Hepatic stellate cell (primary cell): ENCODE results near the gene ZNF787.
"Not testable (repeated sequence)": the region's sequence is repeated elsewhere in the genome, so short reads cannot be mapped to it uniquely, and the experiment has no call there.

Source experiments
- DNase-seq: peaks from one replicate; pipeline ENCODE4 v3.0.0; 2011; ENCODE audit warnings: low spot score

The ZNF787 gene

GRCh38 chr19:56105090-56105701, 15.9 kb downstream of the ZNF787 start:
- peak; percentile 34 for DNase-seq

GRCh38 chr19:56104423-56104822, 16.7 kb downstream of the ZNF787 start:
- no peak for DNase-seq

GRCh38 chr19:56103027-56103614, 18.0 kb downstream of the ZNF787 start:
- DNase-seq = no peak

DNA sequence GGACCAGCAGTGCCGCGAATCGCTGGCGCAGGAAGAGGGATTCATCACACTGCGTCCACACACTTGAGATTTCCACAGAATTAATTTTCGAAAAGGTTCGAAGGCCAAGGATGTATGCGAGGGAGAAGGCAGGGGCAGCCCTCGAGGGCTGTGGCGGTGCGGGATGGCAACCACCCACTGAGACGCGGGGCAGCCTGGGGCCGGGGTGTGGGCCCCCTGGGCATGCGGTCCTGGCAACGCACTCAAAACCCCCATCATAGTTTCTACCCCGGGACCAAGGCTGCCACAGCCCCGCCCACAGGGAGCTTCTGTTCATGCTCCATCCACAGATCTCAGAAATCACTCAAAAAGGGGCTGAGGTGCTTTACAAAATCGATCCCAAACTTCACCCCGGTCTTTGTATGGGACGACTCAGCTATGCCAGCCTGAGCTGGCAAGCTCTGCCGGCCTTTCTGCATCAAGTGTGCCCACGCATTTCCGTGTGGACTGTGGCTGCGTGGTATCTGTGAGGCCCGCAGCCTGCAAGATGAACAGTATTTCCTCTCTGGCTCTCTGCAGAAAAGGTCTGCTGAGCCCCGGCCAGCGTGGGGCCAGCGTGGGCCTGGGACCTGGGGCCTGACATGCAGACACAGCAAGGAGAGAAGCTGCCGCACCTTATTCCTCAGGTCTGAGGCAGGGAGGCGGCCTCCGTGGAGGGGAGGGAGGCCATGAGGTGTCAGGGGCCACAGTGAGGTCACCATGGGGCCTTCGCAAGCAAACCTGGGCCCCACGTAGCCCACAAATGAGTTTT, 19.2 kb downstream of the ZNF787 start:
- no peak for DNase-seq

- DNase-seq = no peak
Measured at GRCh38 chr19:56101095-56101494, 20.0 kb downstream of the ZNF787 start.

- no peak for DNase-seq
Measured at GRCh38 chr19:56099638-56100539, 21.2 kb downstream of the ZNF787 start.

DNA sequence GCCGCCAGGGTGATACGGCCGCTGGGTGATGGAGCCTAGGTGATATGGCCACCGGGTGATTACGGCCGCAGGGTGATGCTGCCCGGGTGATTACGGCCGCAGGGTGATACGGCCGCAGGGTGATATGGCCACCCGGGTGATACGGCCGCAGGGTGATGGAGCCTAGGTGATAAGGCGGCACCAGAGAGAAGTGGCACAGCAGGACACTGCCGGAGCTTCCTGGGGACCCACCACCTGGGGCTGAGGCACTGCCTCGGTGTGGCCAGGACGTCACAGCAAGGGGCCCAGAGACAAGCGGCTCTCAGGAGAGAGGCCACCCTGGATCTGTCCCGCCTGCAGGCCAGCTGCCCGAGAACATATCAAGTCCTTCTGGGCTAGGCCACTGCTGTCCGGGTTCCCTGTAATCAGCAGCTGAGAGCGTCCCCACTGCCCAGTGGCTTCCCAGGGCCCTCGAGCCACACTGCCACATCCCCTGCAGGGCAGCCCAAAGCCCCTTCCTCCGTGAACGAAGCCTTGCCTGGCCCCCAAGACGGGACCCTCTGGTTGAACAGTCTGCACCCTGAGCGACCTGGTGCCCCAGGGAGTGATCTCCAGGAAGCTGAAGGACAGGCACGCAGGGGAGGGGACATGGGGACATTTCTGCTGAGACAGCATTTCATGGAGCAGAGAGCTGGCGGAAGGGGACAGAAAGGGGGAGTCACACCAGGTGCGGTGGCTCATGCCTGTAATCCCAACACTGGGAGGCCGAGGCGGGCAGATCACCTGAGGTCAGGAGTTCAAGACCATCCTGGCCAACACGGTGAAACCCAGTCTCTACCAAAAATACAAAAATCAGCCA, 22.1 kb downstream of the ZNF787 start:
- no peak for DNase-seq

- not testable (repeated sequence) for DNase-seq
Measured at GRCh38 chr19:56098237-56098636, 22.9 kb downstream of the ZNF787 start.

- DNase-seq = no peak
Measured at GRCh38 chr19:56097776-56098175, 23.3 kb downstream of the ZNF787 start.

DNA sequence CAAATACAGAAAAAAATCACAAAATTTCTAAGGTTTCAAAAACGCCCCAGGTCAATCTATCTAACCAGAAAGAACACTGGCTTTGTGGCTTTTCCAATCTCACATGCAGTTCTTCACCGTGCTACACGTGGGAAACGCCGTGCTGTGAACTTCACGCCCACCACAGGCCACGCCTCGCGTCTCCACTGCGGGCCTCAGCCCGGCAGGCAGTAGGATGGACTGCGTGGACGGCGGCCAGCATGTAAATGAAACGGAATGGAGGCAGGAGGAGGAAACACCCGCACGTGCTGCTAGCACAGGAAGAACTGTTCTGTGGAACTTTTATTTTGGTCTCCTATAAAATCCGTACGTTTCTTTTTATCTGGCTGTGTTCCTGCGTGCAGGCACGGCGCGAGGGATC, 23.8 kb downstream of the ZNF787 start:
- DNase-seq = no peak

DNA sequence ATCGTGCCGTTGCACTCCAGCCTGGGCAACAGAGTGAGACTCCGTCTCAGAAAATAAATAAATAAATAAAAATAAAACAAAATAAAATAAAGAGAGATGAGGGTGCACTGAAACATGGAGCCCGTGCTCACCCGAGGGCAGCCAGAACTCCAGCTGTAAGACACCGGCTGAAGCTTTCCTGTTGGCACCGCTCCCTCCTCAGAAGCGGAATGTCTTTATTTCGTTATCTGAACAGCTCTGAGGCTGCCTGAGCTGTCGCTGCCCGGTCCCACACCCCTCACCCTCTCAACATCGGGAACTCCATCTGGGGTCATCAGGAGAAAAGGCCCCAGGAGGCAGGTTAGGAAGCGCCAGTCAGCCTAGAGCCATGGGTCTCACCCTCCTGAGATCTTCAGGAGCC, 24.4 kb downstream of the ZNF787 start:
- DNase-seq = no peak

DNA sequence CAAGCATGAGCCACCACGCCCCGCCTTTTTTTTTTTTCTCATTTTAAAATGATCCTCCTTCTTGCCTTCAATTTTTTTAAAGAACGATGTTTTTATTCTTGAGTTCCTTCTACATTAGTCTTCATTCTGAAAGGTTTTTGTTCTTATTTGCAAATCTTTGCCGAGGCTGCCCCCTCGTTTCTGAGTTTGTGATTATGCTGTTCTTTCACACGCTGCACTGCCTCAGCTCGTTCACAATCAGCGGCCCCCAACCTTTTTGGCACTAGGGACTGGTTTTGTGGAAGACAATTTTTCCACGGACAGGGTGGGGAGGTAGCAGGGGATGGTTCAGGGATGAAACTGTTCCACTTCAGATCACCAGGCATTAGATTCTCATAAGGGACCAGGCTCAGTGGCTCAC, 26.6 kb downstream of the ZNF787 start:
- DNase-seq = no peak

DNA sequence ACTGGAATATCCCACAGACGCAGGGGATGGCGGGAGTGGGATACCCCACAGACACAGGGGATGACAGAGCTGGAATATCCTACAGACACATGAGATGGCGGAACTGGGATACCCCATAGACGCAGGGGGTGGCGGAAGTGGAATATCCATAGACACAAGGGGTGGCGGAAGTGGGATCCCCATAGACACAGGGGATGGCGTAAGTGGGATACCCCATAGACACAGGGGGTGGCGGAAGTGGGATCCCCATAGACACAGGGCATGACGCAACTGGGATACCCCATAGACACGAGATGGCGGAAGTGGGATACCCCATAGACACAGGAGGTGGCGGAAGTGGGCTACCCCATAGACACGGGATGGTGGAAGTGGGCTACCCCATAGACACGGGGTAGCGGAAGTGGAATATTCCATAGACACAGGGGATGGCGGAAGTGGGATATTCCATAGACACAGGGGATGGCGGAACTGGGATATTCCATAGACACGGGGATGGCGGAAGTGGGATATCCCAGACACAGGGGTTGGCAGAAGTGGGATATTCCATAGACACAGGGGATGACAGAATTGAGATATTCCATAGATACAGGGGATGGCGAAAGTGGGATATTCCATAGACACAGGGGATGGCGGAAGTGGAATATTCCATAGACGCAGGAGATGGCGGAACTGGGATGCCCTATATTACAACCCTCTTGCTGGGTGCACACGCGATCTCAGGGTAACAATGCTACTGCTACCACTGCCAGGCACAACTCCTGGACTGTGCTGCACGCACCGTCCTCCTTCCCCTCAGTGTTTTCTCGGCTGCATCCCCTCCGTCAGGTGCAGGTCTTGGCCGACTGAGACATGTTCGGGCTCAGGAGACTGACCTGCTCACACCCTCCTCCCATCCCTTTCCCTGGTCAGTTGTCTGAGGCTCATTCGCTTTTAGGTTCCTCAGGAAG, 28.1 kb downstream of the ZNF787 start:
- DNase-seq = no peak

DNA sequence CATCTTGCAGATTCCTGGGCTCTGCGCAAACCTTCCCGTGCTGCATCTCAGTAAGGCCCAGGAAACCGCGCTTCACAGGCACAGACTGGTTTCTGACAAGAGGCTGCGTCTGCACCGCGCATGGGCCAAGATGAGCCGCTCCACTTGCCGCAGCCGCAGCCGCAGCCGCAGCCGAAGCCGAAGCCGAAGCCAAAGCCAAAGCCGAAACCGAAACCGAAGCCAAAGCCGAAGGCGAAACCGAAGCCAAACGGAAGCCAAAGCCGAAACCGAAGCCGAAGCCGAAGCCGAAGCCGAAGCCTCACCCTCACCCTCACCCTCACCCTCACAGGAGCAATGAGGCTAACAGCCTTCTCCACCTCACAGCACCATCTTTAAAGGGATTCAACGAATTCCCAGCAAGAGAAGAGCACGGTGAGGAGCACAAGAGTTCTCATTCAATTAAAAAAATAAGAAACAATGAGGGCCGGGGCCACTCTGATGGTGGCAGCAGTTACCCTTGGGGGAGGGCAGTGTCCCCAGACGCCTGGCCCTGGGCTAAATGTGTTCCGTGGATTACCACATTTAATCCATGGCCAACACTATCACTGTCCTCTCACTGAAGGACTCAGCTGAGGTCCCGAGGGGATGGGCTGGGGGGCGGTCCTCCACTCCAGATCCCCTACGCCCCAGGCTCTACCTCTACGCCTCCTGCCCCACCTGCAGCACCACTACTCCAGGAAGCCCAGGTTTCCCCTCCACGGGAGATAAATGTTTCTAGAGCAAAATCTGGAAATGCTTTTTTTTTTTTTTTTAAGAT, 29.1 kb downstream of the ZNF787 start:
- no peak for DNase-seq

GRCh38 chr19:56091066-56091490, 30.0 kb downstream of the ZNF787 start:
- DNase-seq = no peak

DNA sequence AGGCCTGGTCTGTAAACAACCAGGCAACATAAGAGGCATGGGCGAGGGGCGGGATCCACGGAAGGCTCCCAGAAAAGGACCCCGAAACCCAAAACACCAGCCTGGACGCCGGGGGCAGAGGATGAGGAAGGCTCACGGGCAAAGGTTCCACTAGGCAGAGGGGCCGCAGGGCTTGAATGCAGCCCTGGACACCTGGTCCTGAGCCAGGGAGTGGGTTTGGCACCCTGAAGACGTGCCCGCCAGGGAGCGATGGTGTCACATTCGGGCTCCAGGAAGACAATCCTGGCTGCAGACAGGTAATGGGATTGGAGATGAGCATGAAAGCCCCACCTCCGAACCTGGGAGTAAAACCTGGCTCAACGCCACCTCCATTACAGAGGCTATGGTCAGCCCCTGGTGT, 31.8 kb downstream of the ZNF787 start:
- no peak for DNase-seq

GRCh38 chr19:56088497-56089215, 32.4 kb downstream of the ZNF787 start:
- DNase-seq = no peak

GRCh38 chr19:56087647-56088496, 33.2 kb downstream of the ZNF787 start:
- no peak for DNase-seq
